Measurements from ENCODE around the gene PSTPIP2. TPM values are rescaled to one million over a fixed set of nuclear protein-coding genes. Genes with fewer than 3 reads are reported as not detected.

Gene PSTPIP2
- total RNA-seq, 1 donor from 2014 or later: 6.1 TPM

DNA sequence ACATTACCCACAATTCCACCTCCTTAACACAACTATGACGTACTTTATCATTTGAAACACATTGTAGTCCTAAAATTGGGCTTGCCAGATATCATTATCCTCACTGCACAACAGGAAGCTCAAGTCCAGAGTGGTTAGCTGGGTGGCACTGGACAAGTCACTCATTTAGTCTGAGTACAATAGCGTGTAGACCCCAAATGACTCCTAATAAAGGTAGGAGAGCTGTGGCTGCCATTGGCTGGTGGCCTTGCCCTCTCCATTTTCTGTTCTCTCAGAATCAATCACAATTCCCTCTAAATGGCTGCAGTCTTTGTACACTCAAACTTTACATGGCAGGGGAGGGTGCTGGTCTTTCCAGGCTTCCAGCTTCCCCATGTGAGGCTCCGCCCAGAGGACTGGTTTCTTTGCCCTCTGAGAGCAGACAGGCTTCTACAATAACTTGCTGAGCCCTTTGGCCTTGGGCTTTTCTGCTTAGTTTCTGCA lies 11.7 kb downstream of the PSTPIP2 start:
- no peaks in the 10 kb centered on the region for H3K4me1 Mint-ChIP-seq (ENCODE audit: low read depth)
- H3K27me3 Mint-ChIP-seq: no peaks in the 10 kb centered on the region
- no peak overlapping the region for H3K27ac Mint-ChIP-seq
- H3K4me3 Mint-ChIP-seq (ENCODE audit: low read depth): no peak overlapping the region
- TF ChIP-seq, protein P1, sequence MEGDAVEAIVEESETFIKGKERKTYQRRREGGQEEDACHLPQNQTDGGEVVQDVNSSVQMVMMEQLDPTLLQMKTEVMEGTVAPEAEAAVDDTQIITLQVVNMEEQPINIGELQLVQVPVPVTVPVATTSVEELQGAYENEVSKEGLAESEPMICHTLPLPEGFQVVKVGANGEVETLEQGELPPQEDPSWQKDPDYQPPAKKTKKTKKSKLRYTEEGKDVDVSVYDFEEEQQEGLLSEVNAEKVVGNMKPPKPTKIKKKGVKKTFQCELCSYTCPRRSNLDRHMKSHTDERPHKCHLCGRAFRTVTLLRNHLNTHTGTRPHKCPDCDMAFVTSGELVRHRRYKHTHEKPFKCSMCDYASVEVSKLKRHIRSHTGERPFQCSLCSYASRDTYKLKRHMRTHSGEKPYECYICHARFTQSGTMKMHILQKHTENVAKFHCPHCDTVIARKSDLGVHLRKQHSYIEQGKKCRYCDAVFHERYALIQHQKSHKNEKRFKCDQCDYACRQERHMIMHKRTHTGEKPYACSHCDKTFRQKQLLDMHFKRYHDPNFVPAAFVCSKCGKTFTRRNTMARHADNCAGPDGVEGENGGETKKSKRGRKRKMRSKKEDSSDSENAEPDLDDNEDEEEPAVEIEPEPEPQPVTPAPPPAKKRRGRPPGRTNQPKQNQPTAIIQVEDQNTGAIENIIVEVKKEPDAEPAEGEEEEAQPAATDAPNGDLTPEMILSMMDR (IDR thresholded peaks at IDR 0.05; ENCODE audit: unreplicated experiment): no peak
- H3K9me3 Mint-ChIP-seq (ENCODE audit: low read depth): no peaks in the 10 kb centered on the region
- no peak for DNase-seq (ENCODE audit: low spot score, unreplicated experiment)
- H3K36me3 Mint-ChIP-seq (ENCODE audit: insufficient read depth): no peaks in the 10 kb centered on the region

DNA sequence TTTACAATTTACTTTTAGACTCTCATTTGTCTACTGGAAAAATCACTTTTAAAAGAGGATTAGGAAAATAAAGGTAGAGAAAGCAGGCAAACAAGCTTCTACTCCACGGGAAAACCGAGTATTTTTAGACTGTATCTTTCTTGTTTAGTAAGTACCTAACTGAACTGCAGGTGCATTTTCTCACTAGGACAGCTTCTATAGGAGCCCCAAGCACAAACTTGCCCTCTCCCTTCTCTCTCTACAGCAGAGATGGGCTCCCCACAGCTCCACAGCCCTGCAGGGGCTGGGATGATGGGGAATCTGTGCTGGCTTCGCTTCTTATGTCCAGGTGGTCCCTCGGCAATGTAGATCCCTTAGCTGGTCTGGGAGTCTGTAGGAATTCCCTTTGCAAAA lies 16.2 kb downstream of the PSTPIP2 start:
- TF ChIP-seq, protein P1 (IDR thresholded peaks at IDR 0.05; ENCODE audit: unreplicated experiment): no peak
- Mint-ChIP-seq H3K27me3 (no peaks in the 10 kb centered on the region), H3K9me3 (ENCODE audit: low read depth) (no peaks in the 10 kb centered on the region), H3K4me3 (ENCODE audit: low read depth) (no peak overlapping the region), H3K4me1 (ENCODE audit: low read depth) (peaks cover 5% of the 10 kb centered on the region), H3K27ac (no peak overlapping the region), H3K36me3 (ENCODE audit: insufficient read depth) (no peaks in the 10 kb centered on the region)
- DNase-seq (ENCODE audit: low spot score, unreplicated experiment): no peak

DNA sequence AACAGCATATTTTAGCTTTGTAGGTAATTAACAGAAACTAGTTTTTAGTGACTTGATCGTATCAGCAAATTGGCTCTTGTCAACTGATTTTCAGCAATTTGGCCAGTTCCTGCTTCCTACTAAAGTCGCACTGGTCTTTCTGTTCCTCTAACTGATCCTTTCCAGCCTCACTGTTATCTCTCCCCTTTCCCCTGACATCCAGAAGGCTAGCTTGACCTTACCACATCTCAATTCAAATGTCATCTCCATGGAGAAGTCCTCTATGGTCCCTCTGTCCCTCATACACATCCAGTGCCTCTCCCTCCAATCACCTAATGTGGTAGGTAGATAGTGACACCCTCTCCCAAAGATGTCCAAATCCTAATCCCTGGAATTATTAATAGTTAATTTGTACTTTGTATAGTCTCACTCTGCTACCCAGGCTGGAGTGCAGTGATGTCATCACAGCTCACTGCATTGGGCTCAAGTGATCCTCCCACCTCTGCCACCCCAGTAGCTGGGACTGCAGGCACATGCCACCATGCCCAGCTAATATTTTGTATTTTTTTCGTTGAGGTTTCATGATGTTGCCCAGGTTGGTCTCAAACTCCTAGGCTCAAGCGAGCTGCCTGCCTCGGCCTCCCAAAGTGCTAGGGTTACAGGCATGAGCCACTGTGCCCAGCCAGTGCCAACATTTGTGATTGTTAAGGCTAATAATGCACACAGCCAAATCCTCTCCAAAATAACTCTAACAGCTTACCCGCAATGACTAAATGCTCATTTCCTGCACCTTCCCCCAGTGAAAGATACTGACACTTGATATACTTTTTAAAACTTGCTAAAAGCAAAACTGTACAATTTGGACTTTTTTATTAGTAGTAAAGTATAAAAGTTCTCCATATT lies 16.9 kb downstream of the PSTPIP2 start:
- H3K27ac Mint-ChIP-seq: no peak overlapping the region
- no peaks in the 10 kb centered on the region for H3K9me3 Mint-ChIP-seq (ENCODE audit: low read depth)
- peaks cover 5% of the 10 kb centered on the region for H3K4me1 Mint-ChIP-seq (ENCODE audit: low read depth)
- no peak overlapping the region for H3K4me3 Mint-ChIP-seq (ENCODE audit: low read depth)
- no peaks in the 10 kb centered on the region for H3K36me3 Mint-ChIP-seq (ENCODE audit: insufficient read depth)
- DNase-seq (ENCODE audit: low spot score, unreplicated experiment): no peak
- TF ChIP-seq, protein P1 (IDR thresholded peaks at IDR 0.05; ENCODE audit: unreplicated experiment): no peak
- H3K27me3 Mint-ChIP-seq: no peaks in the 10 kb centered on the region

DNA sequence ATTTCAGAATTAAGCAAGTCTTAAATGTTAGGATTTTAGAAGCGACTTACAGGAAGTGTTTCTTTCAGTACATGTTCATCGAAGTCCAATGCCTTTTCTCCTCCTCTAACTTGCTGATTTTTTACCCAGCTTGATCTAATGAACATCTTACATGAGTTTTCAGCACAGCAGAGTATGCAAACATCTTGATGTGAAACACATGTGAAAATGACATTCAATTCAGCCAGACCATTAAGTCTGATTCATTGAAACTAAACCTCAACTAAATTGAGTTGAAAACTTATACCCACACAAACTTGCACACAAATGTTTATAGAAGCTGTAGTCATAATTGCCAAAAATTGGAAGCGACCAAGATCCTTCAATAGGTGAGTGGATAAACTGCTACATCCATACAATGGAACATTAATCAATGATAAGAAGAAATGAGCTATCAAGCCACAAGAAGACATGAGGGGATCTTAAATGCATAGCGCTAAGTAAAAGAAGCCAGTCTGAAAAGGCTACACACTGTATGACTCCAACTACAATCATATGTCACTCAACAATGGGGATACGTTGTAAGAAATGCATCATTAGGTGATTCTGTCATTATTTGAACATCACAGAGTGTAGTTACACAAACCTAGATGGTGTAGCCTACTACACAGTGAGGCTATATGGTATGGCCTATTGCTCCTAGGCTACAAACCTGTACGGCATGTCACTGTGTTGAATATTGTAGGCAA lies 18.5 kb downstream of the PSTPIP2 start:
- no peak for DNase-seq (ENCODE audit: low spot score, unreplicated experiment)
- peaks cover 5% of the 10 kb centered on the region for H3K4me1 Mint-ChIP-seq (ENCODE audit: low read depth)
- H3K36me3 Mint-ChIP-seq (ENCODE audit: insufficient read depth): no peaks in the 10 kb centered on the region
- H3K27ac Mint-ChIP-seq: no peak overlapping the region
- H3K9me3 Mint-ChIP-seq (ENCODE audit: low read depth): no peaks in the 10 kb centered on the region
- TF ChIP-seq, protein P1 (IDR thresholded peaks at IDR 0.05; ENCODE audit: unreplicated experiment): no peak
- H3K4me3 Mint-ChIP-seq (ENCODE audit: low read depth): no peak overlapping the region
- H3K27me3 Mint-ChIP-seq: no peaks in the 10 kb centered on the region

DNA sequence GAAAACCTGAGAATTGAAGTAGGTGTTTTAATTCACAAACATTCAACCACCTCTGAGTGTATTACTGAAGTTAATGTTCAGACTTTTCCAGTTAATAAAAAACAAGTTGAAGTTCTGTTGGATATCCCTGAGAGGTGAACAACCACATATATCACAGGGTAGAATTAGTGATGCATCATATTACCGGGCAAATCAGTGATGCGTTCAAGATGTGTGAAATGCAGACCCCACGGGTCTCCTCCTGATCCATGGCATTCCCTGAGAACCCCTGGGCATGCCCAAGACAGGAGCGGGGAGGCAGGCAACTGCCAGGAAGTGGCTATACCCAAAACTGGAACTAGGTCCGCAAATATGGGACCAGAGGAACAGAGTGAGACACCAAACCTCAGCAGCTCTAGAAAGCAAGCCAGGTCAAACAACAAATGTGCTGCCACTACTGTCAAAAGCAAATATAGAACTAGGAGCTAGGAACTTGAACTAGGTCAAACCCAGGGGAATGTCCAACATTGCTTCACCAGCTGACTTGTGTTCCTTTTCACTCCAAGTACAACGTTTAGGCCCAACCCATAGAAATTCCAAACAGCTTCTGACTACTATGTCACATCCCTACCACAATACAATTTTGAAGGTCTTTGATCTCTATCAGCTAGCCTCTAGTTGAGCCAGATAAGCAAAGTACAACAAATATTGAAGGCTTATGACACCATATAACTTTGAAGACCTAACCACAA lies 20.2 kb downstream of the PSTPIP2 start:
- TF ChIP-seq, protein P1 (IDR thresholded peaks at IDR 0.05; ENCODE audit: unreplicated experiment): no peak
- Mint-ChIP-seq H3K27me3 (no peaks in the 10 kb centered on the region), H3K9me3 (ENCODE audit: low read depth) (no peaks in the 10 kb centered on the region), H3K36me3 (ENCODE audit: insufficient read depth) (no peaks in the 10 kb centered on the region), H3K4me1 (ENCODE audit: low read depth) (peaks cover 5% of the 10 kb centered on the region), H3K27ac (no peak overlapping the region), H3K4me3 (ENCODE audit: low read depth) (no peak overlapping the region)
- no peak for DNase-seq (ENCODE audit: low spot score, unreplicated experiment)
